ENCODE measurements around the gene STUM. TPM values are rescaled to one million over a fixed set of nuclear protein-coding genes. Genes with fewer than 3 reads are reported as not detected.

Gene STUM
- total and polyA plus RNA-seq, 2 donors from 2014 or later, result 1.6 to 1.9 TPM

GRCh38 chr1:226649244-226649643 is 100.7 kb downstream of the STUM start:
- Histone ChIP-seq H3K4me1 (ENCODE audit: control insufficient read depth in 2 of 3, insufficient read depth in 2 of 3, low read depth in 1 of 3, low read length in 3 of 3) (peaks cover 0 to 6% (median 0%) of the 10 kb centered on the region in 3 donors), H3K27ac (ENCODE audit: low read depth in 2 of 2, low read length in 2 of 2) (no peak overlapping the region), H3K27me3 (ENCODE audit: control insufficient read depth, insufficient read depth, low read length) (no peaks in the 10 kb centered on the region), H3K9ac (ENCODE audit: low read length in 3 of 3) (no peak overlapping the region), H3K9me3 (ENCODE audit: control insufficient read depth in 2 of 3, insufficient read depth in 1 of 3, low read length in 3 of 3) (no peaks in the 10 kb centered on the region), H3K4me3 (ENCODE audit: low read length in 3 of 3) (no peak overlapping the region), H3K36me3 (ENCODE audit: control insufficient read depth in 2 of 3, insufficient read depth in 3 of 3, low read length in 3 of 3) (peaks cover 4 to 25% (median 15%) of the 10 kb centered on the region in 3 donors)
- FAIRE-seq (no peak), DNase-seq (no peak)
- intact Hi-C loops (cut with DNase I), result no loop called here
- TF ChIP-seq CTCF (IDR thresholded peaks at IDR 0.05; ENCODE audit: borderline replicate concordance, extremely low read depth, insufficient read depth), result no peak

GRCh38 chr1:226649780-226650179 is 101.2 kb downstream of the STUM start:
- FAIRE-seq (peak; percentile 73), DNase-seq (peak in 1 of 5 donors; percentile 39)
- peaks cover 0 to 10% (median 0%) of the 10 kb centered on the region in 3 donors for H3K4me1 ChIP-seq (ENCODE audit: control insufficient read depth in 2 of 3, insufficient read depth in 2 of 3, low read depth in 1 of 3, low read length in 3 of 3)
- no peaks in the 10 kb centered on the region for H3K9me3 ChIP-seq (ENCODE audit: control insufficient read depth in 2 of 3, insufficient read depth in 1 of 3, low read length in 3 of 3)
- no peak overlapping the region for H3K9ac ChIP-seq (ENCODE audit: low read length in 3 of 3)
- peaks cover 4 to 25% (median 15%) of the 10 kb centered on the region in 3 donors for H3K36me3 ChIP-seq (ENCODE audit: control insufficient read depth in 2 of 3, insufficient read depth in 3 of 3, low read length in 3 of 3)
- peak; percentile 24 for TF ChIP-seq CTCF (IDR thresholded peaks at IDR 0.05; ENCODE audit: borderline replicate concordance, extremely low read depth, insufficient read depth)
- intact Hi-C loops (cut with DNase I), result no loop called here
- H3K4me3 ChIP-seq (ENCODE audit: low read length in 3 of 3), result no peak overlapping the region
- H3K27me3 ChIP-seq (ENCODE audit: control insufficient read depth, insufficient read depth, low read length), result no peaks in the 10 kb centered on the region
- no peak overlapping the region for H3K27ac ChIP-seq (ENCODE audit: low read depth in 2 of 2, low read length in 2 of 2)

- Histone ChIP-seq H3K4me1 (ENCODE audit: control insufficient read depth in 2 of 3, insufficient read depth in 2 of 3, low read depth in 1 of 3, low read length in 3 of 3) (peaks cover 0 to 15% (median 0%) of the 10 kb centered on the region in 3 donors), H3K27me3 (ENCODE audit: control insufficient read depth, insufficient read depth, low read length) (no peaks in the 10 kb centered on the region), H3K9ac (ENCODE audit: low read length in 3 of 3) (no peak overlapping the region), H3K4me3 (ENCODE audit: low read length in 3 of 3) (no peak overlapping the region), H3K27ac (ENCODE audit: low read depth in 2 of 2, low read length in 2 of 2) (peak overlapping the region; percentile 5 to 43), H3K36me3 (ENCODE audit: control insufficient read depth in 2 of 3, insufficient read depth in 3 of 3, low read length in 3 of 3) (peaks cover 4 to 24% (median 15%) of the 10 kb centered on the region in 3 donors), H3K9me3 (ENCODE audit: control insufficient read depth in 2 of 3, insufficient read depth in 1 of 3, low read length in 3 of 3) (no peaks in the 10 kb centered on the region)
- no peak for TF ChIP-seq CTCF (IDR thresholded peaks at IDR 0.05; ENCODE audit: borderline replicate concordance, extremely low read depth, insufficient read depth)
- FAIRE-seq (no peak), DNase-seq (peak in 1 of 5 donors; percentile 61)
- intact Hi-C loops (cut with DNase I), result no loop called here
Observed at GRCh38 chr1:226650236-226650841, 101.8 kb downstream of the STUM start.
